Measurements from ENCODE around the gene GRK5.

DNA sequence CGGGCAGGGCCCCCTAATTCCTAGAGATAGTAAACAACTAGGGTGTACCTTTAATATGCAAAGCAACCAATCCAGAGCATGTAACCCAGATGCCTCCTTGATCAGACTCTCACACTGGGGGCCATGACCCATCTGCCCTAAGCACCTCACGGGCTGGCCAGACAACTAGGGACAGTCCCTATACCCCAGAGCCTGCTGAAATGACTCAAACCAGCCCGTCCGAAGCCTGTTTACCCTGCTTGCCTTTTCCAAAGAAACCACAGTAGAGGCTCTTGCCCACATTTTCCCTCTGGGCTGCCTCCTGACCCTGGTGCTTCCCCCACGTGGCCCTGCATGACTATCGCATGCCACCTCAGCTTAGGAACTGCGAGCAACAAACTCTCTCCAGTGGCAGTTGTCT, 288.9 kb downstream of the GRK5 start:
- TF ChIP-seq CTCF (conservative IDR thresholded peaks at IDR 0.05; ENCODE audit: low read depth, low read length) (no peak), EZH2 (IDR thresholded peaks at IDR 0.05; ENCODE audit: borderline replicate concordance, low read depth, low read length, poor library complexity, severe bottlenecking) (no peak)
